ENCODE data around the gene S100PBP. TPM values are rescaled to one million over a fixed set of nuclear protein-coding genes. Genes with fewer than 3 reads are reported as not detected.

The S100PBP gene
- polyA plus RNA-seq, 1 experiment, result 20.7 TPM

GRCh38 chr1:32770741-32771548 lies 46.5 kb upstream of the S100PBP start:
- H3K4me3 ChIP-seq (ENCODE audit: low read depth, low read length), result no peak overlapping the region
- H3K27me3 ChIP-seq (ENCODE audit: control insufficient read depth, insufficient read depth, low read length), result no peaks in the 10 kb centered on the region
- DNase-seq (ENCODE audit: low read depth), result no peak
- H3K36me3 ChIP-seq (ENCODE audit: control insufficient read depth, insufficient read depth, low read length), result peaks cover 28% of the 10 kb centered on the region
- CTCF ChIA-PET, result interaction anchor here (0.7 to 5.9 kb wide), 4 partner anchors 8 to 250 kb away, joined by 3 to 39 read pairs (median 20); partner anchors contain the start of gene RBBP4
- no peak for TF ChIP-seq CTCF (IDR thresholded peaks at IDR 0.05; ENCODE audit: insufficient read depth, low read depth, low read length)
- POLR2A ChIA-PET, result interaction anchor here (0.6 kb wide), 1 partner anchor 170 kb away, joined by 9 read pairs; no protein-coding TSS in a partner anchor

GRCh38 chr1:32771561-32772280 lies 45.7 kb upstream of the S100PBP start:
- no peak overlapping the region for H3K4me3 ChIP-seq (ENCODE audit: low read depth, low read length)
- ChIA-PET CTCF (interaction anchor here (0.7 to 6.5 kb wide), 13 partner anchors 9 to 276 kb away, joined by 3 to 104 read pairs (median 11); partner anchors contain the start of genes RBBP4 and SYNC), POLR2A (no interaction called here)
- H3K27me3 ChIP-seq (ENCODE audit: control insufficient read depth, insufficient read depth, low read length), result no peaks in the 10 kb centered on the region
- peaks cover 28% of the 10 kb centered on the region for H3K36me3 ChIP-seq (ENCODE audit: control insufficient read depth, insufficient read depth, low read length)
- no peak for DNase-seq (ENCODE audit: low read depth)
- no peak for TF ChIP-seq CTCF (IDR thresholded peaks at IDR 0.05; ENCODE audit: insufficient read depth, low read depth, low read length)

GRCh38 chr1:32772281-32773017 lies 45.0 kb upstream of the S100PBP start:
- Histone ChIP-seq H3K27me3 (ENCODE audit: control insufficient read depth, insufficient read depth, low read length) (no peaks in the 10 kb centered on the region), H3K36me3 (ENCODE audit: control insufficient read depth, insufficient read depth, low read length) (peaks cover 28% of the 10 kb centered on the region), H3K4me3 (ENCODE audit: low read depth, low read length) (no peak overlapping the region)
- no peak for TF ChIP-seq CTCF (IDR thresholded peaks at IDR 0.05; ENCODE audit: insufficient read depth, low read depth, low read length)
- POLR2A ChIA-PET, result interaction anchor here (0.6 kb wide), 1 partner anchor 85 kb away, joined by 3 read pairs; no protein-coding TSS in a partner anchor
- DNase-seq (ENCODE audit: low read depth), result no peak
- CTCF ChIA-PET, result interaction anchor here (0.9 to 6.5 kb wide), 22 partner anchors 10 to 277 kb away, joined by 3 to 104 read pairs (median 6); partner anchors contain the start of genes RBBP4 and SYNC

GRCh38 chr1:32773018-32773763 lies 44.3 kb upstream of the S100PBP start:
- Histone ChIP-seq H3K27me3 (ENCODE audit: control insufficient read depth, insufficient read depth, low read length) (no peaks in the 10 kb centered on the region), H3K4me3 (ENCODE audit: low read depth, low read length) (no peak overlapping the region), H3K36me3 (ENCODE audit: control insufficient read depth, insufficient read depth, low read length) (peaks cover 29% of the 10 kb centered on the region)
- ChIA-PET CTCF (interaction anchor here (0.7 to 6.5 kb wide), 28 partner anchors 10 to 373 kb away, joined by 3 to 104 read pairs (median 4); partner anchors contain the start of gene SYNC), POLR2A (interaction anchor here (0.6 kb wide), 1 partner anchor 85 kb away, joined by 3 read pairs; no protein-coding TSS in a partner anchor)
- peak; percentile 95 for TF ChIP-seq CTCF (IDR thresholded peaks at IDR 0.05; ENCODE audit: insufficient read depth, low read depth, low read length)
- DNase-seq (ENCODE audit: low read depth), result no peak

Data from BJ (cell line).